GM18868 (cell line): ENCODE data around the gene NR1D2.
"Not testable (repeated sequence)": the region's sequence is repeated elsewhere in the genome, so short reads cannot be mapped to it uniquely, and the experiment has no call there.

ENCODE experiments used
- ATAC-seq: cut with Tn5 transposase; IDR thresholded peaks from one replicate; pipeline ENCODE4 v1.9.1; 2021; ENCODE audit warnings: mild to moderate bottlenecking, moderate library complexity; ENCODE audit not compliant: unreplicated experiment

NR1D2 gene

GRCh38 chr3:23944861-23945662, at the start of gene NR1D2:
Gene NR1D2, plus strand, starts transcription at chr3:23945286. Its CDS starts 293 bp downstream, at chr3:23945579.
- peak; percentile 58 for ATAC-seq

GRCh38 chr3:23900744-23901143, 44.3 kb upstream of the NR1D2 start:
- ATAC-seq, result no peak

DNA sequence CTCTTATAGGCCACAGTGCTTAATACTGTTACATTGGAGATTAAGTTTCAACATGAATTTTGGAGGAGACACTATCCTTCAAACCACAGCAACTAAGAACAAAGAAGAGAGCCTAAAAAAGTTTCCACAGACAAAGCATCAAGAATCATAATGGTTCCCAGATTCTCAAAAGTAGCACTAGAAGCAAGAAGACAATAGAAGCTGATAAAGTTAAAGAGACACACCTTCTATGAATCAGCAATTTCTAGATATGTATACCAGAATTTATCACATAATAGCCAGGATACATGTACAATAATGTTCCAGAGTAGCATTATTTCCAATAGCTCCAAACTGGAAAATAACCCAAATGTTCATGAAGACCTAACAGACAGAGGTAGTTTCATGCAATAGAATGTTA, 40.5 kb upstream of the NR1D2 start:
- ATAC-seq, result no peak

GRCh38 chr3:23909341-23909740, 35.7 kb upstream of the NR1D2 start:
- no peak for ATAC-seq

DNA sequence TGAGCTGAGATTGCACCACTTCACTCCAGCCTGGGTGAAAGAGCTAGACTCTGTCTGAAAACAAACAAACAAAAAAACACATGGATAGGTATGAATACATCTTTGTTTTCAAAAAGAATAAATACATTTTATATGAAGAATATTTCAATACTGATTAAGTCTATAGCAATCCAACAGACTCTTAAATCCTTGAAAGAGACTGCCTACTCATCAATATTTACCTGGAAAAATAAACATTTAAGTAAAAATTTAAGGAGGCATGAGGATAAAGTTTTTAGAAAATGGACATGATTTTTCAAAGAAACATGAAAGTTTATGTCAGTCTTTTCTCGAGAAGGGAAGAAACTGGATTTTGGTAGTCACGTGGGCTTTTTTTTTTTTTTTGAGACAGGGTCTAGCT, 33.7 kb upstream of the NR1D2 start:
- ATAC-seq, result no peak

DNA sequence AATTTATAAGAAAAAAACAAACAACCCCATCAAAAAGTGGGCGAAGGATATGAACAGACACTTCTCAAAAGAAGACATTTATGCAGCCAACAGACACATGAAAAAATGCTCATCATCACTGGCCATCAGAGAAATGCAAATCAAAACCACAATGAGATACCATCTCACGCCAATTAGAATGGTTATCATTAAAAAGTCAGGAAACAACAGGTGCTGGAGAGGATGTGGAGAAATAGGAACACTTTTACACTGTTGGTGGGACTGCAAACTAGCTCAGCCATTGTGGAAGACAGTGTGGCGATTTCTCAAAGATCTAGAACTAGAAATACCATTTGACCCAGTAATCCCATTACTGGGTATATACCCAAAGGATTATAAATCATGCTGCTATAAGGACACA, 32.8 kb upstream of the NR1D2 start:
- not testable (repeated sequence) for ATAC-seq

DNA sequence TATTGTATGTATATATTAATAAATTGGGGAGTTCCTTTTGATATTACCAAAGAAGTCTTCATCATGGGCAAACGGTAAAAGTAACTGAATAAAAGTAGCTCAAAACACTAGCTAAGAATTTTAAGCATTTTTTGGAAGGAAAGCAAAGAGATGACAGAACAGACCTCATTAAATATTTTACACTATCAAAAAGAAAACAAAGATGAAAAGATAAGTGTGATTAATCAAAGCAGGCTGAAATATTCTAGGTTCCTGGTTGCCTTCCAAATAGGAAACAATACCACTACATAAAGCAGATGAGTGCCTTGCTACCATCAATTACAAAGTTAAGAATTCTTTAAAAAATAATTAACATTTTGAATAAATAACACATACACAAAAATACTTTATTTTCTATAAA, 31.9 kb upstream of the NR1D2 start:
- ATAC-seq, result no peak

- no peak for ATAC-seq
These were observed 31.0 kb upstream of the NR1D2 start for GRCh38 chr3:23913873-23914743.

GRCh38 chr3:23915537-23916108, 29.5 kb upstream of the NR1D2 start:
- ATAC-seq, result no peak

GRCh38 chr3:23916152-23916885, 28.8 kb upstream of the NR1D2 start:
- peak; percentile 40 for ATAC-seq

GRCh38 chr3:23916886-23917678, 28.0 kb upstream of the NR1D2 start, which contains the start of the genes NKIRAS1 and RPL15:
Gene NKIRAS1, minus strand, starts transcription at chr3:23916990. Its CDS starts 6,086 bp downstream, at chr3:23910904.
Gene RPL15, plus strand, starts transcription at chr3:23917132. Its CDS starts 728 bp downstream, at chr3:23917860.
- ATAC-seq, result peak; percentile 92

DNA sequence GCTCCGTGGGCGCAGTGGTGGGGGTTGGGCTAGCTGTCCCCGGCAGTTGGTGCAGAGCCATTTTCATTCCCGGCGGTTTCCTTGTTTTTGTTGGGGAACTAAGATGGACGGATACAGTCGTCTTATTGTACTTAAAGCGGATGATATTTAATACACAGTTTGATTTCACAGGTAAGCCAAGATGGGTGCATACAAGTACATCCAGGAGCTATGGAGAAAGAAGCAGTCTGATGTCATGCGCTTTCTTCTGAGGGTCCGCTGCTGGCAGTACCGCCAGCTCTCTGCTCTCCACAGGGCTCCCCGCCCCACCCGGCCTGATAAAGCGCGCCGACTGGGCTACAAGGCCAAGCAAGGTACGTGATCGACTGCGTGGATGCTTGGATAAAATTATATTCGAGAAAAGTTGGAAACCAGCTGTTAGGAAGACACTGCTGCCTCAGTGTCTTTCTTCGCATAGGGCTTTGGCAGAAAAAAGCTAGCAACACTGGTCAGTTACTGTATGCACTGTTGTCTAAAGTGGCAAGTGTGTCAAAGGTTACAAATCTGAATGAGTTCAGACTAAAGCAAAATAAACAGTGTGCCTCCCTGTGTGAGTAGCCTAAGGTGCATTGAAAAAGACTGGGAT, 27.3 kb upstream of the NR1D2 start:
- ATAC-seq, result not testable (repeated sequence)

DNA sequence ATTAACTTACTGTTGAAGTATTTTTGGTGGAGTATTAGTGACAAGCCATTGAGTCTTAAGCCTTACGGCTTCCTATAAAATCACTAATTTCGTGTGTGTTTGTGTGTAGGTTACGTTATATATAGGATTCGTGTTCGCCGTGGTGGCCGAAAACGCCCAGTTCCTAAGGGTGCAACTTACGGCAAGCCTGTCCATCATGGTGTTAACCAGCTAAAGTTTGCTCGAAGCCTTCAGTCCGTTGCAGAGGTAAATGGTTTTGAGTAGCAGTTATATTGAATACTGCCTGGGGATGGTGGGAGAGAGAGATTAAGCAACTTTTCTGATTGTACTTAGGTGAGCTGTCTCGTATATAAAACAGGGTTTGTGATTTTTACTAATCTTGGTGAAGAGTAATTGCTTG, 26.8 kb upstream of the NR1D2 start:
- not testable (repeated sequence) for ATAC-seq

DNA sequence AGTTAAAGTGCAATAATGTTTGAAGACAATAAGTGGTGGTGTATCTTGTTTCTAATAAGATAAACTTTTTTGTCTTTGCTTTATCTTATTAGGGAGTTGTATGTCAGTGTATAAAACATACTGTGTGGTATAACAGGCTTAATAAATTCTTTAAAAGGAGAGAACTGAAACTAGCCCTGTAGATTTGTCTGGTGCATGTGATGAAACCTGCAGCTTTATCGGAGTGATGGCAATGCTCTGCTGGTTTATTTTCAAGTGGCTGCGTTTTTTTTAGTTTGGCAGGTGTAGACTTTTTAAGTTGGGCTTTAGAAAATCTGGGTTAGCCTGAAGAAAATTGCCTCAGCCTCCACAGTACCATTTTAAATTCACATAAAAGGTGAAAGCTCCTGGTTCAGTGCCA, 25.5 kb upstream of the NR1D2 start:
- no peak for ATAC-seq

GRCh38 chr3:23920151-23920655, 24.9 kb upstream of the NR1D2 start:
- no peak for ATAC-seq

GRCh38 chr3:23921052-23921511, 24.0 kb upstream of the NR1D2 start:
- no peak for ATAC-seq

DNA sequence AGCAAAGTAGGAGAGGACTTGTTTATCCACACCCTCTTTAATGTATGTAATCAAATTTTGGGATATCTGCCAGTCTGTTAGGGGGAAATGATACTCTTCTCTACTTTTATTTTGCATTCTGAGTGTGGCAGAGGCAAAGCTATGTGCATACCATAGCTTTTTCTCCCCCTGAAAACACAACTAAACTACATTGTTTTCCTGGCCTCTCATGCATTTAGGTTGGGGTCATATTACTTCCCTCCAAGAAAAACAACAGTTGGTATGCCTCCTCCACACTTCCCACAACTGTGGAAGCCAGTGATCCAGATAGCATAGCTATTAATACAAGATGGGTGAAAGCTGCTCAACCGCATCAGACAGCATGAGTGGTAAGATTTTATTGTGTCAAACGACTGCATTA, 21.3 kb upstream of the NR1D2 start:
- ATAC-seq, result no peak

- ATAC-seq, result no peak
These were observed 18.8 kb upstream of the NR1D2 start for GRCh38 chr3:23926246-23926645.

GRCh38 chr3:23926736-23927135, 18.4 kb upstream of the NR1D2 start:
- no peak for ATAC-seq
